GM18498 (cell line): ENCODE measurements around the gene ETS1.
A peak's percentile ranks its signal among the peaks of the same experiment; 100 is the strongest.

Experiments
- ATAC-seq: cut with Tn5 transposase; IDR thresholded peaks from one replicate; pipeline ENCODE4 v1.9.1; 2021; ENCODE audit warnings: mild to moderate bottlenecking, moderate library complexity; ENCODE audit not compliant: unreplicated experiment

ETS1 gene

DNA sequence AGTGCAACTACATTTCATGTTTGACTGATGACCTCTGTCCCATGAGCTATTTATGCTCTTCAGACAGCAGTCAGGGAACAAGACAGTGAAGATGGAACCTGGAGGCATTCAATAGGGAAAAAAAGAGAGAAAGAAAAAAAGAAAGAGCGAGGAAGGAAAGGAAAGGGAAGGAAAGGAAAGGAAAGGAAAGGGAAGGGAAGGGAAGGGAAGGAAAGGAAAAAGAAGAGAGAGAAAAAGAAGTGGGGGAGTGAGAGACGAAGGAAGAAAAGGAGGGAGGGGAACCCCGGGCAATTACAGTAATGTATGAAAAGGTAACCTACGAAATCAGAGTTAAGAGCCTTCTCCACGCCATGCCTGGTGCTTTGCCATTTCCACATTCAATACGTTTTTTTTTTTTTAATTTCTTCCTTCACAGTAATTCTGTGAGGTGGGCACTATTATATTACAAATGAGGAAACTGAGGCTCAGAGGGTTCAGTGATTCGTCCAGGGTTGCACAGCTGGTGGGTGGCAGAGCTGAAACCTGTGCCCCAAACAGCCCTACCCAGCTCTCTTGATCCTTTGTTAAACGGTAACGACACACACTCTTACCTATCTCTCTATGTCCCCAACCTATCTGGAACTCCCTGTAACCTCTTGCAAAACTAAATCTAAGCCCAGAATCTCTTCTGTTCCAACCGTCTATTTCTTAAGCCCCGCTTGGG lies 39.3 kb downstream of the ETS1 start:
- no peak for ATAC-seq

DNA sequence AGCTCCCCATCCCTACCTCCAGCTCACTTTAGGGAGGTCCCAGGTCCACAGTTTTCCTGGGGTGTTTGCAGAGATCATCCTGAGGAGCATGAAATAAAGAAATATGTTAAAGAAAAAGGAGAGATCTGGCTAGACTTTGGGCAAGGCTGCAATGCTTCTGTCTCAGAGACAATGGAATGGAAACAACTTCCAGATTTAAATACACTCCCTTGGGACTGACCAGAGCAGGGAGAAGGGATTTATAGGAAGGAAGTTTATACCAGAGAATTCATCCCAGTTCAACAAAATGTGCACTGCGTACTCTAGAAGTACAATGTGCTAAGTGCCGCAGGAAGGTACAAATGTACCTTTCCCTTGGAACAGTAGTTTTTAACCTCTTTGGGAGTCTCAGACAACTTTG lies 40.4 kb downstream of the ETS1 start:
- no peak for ATAC-seq

DNA sequence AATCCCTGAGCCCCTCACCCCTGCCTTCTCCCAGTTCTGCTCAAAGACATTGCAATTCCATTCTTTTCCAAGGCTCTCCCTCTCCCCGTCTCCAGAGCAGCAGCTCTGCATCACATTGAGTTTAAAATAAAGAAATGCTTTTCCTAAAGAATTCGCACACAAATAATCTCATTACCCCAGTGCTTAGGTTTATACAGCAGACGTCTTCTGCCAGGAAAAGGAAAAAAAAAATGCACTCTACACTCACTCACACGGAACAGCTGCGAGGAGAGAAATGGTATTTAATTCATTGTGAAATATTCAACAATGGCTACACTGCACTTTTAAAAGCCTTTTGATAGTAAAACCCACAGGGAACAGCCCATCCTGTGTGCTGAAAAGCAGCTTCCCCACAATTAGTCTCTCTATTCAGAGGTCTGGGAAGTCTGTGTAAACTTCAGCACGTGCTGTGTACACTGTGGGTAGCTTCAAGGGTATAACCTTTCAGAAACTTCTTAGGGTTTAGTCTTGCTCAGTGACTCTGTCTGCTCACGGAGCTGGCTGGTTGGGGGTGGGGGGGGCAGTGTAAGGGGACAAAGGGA lies 42.8 kb downstream of the ETS1 start:
- ATAC-seq: no peak

DNA sequence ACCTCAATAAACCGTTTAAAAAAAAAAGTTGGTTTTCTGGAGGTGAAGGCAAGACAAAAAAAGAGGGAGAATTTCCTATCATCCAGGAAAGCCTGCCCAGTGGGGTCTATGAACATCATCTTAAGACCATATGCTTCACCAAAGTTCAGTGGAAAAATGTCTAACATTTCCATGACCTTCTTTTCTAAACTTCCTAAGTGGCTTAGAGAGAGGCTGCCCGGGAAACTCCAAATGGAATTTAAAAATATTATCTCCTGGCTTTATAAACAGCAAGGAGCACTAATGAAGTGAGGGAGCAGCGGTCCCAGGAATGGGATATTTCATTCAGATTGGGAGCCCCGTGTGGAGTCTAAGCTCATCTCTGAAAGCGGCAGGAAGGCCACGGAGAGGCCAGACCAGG lies 46.9 kb downstream of the ETS1 start:
- ATAC-seq: no peak

DNA sequence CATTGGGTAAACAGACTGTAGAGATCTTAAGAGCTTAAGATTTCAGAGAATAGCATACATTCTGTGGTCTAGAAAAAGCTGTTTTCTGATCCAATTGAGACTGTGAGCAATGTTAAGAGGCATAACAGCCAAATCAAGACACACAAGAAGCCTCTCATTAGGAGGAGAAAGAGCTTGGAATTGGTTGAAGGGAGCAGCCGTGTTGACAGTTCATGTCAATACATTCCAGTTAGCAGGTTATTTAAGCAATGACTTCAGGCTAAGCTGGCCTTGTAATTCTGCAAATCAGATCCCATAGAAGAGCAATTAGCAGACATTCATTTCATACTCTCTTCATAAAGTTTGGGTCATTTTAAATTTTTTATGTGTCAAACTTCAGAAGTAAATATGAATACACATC lies 50.9 kb downstream of the ETS1 start:
- no peak for ATAC-seq

DNA sequence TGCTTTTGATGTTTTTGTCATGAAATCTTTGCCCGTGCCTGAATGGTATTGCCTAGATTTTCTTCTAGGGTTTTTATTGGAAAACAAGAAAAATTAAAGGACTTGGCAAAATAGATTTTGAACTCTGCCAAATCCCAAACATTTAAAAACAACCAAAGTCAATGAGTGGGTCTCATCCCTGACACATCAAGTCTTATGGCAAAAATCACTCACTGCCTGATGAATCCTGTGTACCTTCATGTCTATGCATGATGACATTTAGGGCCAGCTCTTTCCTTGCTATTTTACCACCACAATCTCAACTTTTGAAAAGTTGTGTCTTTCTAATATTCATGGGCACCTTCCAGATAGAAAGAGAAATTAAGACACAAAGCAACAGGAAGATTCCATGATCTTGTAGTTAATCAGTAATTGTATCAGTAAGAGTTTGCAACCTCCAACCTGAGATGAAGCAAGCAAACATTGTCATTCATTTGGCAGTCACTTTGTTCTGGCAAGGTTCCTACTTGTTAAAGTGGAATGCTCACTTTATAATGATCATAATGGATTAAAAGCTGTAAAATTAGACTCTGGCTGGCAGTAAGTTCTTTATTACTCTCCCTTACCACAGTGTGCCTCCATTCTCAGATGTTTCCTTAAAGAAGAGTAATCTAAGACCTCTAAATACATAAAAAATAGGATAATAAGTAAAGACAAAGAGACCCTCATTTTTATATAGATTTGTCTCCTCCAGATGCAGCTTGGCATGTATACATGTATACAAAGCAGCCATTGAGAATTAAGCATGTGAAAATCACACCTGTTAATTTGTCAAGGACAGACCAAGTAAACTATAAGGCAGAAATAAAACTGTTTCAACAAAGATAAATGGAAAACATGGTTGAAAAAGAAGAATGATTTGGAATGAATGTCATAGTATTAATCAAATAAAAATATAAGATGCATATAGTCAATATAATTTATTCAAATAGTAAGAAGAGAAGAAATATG lies 51.6 kb downstream of the ETS1 start:
- ATAC-seq: no peak

DNA sequence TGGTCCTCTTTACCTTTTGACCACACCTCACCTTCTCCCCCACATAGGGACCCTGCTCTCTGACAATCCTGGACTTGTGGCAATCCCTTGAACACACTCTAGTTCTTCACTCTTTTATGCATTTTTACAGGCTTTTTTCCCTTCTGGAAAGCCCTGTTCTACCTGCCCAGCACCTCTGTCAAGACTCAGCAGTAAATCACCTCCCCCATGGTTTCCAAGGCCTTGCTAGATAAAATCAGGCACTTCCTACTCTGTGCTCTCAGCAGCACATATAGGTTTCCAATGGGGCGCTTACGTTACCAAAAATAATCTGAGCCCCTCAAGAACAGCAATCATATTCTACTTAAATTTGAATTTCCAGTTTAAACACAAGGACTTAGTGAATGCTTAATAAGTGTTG lies 53.9 kb downstream of the ETS1 start:
- no peak for ATAC-seq

DNA sequence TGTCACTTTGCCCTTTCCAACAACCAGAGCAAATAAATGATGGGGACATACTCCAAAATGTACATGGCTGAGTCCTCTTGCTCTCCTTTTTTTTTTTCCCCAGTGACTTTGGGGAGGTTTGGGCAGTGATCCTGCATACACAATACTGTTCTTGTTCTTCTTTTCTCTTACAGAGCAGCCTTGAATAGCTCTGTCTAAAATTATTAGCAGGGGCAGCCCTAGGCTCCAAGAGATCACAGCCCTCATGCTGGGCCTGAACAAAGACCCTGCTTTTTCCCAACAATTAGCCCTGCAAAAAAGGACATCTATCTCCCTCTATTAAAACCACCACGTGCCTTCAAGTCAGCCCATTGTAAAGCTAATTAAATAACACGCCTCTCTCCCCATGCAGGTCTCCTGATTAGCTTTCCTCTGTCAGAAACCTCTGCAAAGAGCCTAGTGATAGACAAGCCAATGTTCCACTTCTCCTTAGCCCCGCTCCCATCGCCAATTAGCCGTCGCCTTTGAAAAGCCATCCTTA lies 54.7 kb downstream of the ETS1 start:
- no peak for ATAC-seq

DNA sequence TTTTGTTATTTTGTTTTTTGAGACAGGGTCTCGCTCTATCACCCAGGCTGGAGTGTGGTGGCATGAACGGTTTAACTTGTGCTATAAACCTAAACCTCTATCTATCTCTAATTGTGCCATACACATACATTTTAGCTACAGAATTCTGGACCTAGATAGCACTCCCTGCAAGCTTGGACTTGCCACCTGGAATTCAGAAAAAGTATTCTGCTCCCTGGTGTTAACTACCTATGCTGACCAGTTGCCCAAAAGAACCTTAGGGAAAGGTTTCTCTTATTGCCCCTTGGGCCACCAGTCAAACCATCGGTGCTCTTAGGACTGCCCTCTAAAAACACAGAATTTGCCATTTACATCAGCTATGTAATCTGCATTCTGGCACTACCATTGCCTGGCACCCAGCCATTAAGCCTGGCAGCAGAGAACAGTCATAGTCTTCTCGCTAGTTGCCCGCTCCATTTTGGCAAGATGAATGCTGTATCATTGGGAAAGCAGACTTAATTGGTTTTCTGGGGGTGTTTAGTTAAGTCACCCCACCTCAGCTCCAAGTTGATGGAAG lies 55.3 kb downstream of the ETS1 start:
- ATAC-seq: no peak

DNA sequence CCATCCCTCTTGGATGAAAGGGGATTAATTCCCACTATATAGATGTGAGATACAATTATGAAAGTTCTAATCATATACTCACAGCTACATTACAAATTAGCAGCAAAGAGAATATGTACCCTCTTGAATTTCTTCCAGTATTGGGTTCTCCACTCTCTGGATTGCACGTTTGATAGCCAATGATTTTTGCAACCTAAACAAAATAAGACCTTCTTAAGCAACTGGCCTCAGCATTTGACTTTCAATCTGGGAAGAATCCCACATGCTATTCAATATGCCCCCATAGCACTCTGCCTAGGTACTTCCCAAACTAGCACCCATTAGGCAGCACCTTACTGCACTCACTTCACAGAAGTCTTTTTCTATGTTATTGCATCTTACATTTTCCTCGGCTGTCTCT lies 55.8 kb downstream of the ETS1 start:
- no peak for ATAC-seq

DNA sequence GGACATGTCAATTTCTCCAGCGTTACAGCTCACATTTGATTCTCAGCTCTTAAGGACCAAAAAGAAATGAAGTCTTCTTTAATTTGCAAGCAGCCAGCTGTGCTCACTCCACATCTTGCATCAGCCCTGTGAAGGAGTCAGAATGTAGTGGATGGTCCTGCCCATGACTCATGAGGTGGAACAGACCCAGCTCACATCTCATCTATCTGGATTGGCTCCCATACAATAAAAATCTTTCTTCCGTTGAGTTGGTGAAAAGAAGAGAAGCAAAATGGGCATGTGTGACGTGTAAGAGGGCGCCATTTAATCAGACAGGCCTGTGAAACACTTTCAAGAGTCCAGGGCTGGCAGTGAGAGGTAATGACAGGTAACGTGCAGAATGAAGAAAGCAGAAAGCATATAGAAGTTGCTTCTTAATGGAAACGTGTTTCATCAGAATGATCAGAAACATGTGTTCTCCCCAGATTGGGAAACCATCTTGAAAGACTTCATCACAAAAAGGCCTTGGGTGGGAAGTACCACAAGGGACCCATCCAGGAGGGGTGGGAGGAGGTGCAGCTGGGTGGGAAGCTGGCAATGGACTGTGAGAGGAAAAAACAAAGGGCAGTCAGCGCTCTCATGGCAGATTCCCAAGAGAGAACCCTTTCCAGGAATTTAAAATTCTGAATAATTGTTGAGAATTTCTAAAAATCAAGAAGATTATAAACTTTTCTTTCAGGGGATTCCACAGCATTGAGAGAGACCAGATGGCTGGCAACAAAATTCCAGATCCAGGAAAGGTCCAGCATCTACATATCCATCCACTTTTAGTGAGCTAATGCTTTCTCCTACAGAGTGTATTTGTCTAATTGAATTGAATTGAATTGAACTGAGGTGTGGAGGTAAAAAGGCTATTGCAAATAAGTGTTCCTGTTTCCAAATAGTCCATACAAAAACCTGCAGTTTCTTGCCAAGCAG lies 57.0 kb downstream of the ETS1 start:
- no peak for ATAC-seq

DNA sequence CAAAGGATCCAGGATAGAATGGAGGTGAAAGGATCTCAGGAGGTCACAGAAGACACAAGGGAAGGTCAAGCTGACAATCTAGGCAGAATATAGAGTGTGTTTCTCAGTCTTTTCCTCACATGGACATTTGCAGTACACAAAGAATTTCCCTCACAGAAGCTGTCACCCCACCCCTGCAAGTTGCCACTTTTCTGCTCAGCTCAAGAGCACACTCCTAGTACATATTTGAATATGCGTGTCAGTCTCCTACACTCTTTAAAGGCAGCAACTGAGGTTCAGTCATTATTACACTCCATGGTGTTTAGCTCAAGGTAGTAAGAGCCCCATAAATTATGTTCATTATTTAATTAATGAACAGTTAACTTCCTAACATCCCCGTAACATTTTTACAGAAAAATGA lies 59.1 kb downstream of the ETS1 start:
- no peak for ATAC-seq

DNA sequence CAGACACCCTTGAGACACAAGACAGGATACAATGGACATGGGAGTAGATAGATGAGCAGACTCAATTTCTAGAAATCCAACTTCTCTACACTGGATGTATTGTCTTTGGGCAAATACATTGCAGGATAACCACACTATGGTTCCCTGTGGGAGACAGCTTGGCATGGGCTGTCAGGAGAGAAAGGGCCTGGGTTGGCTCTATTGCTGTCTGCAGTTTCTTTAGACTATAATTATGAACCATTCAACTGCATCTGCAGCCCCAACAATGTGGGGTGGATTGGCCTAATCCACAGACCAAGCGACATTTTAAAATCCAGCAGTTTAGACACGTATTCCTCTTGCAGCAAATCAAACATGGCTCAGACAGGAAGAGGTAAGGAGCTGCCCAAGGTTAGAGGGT lies 60.3 kb downstream of the ETS1 start:
- no peak for ATAC-seq

DNA sequence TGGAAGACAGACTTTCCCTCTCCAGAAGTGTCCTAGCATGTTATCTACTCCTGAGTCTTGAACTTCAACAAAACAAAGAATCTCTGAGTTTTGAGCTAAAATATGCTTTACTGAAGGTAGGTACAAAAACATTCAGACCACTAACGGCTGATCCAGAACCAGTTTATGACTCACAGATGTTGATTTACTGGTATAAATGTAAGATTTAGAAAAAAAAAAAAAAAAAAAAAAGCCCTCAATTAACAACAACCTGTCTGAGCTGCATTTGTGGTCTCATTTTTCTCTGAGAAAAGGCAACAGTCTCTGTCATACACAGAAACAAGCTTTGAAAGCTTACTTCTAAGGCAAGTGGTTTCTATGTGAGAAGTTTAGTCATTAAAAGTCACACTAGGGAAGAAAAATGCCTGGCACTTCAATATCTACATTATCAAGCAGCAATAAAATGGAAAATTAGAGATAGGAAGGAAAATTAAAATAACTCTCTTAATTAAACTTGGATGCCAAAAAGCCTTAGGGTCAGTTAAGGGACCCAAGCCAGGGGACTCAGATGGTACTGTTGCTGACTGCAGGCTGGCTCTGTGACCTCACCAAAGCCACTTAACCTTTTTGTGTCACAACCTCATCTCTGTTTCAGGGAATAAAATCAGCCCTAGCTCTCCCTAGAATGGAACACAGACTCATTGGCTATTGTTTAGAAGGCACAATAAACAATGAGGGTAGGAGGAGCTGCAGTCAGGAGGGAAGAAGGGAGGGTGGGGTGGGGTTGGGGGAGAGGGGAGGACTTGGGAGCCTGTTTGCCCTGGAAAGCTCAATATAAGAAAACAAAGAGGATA lies 61.7 kb downstream of the ETS1 start:
- ATAC-seq: no peak

DNA sequence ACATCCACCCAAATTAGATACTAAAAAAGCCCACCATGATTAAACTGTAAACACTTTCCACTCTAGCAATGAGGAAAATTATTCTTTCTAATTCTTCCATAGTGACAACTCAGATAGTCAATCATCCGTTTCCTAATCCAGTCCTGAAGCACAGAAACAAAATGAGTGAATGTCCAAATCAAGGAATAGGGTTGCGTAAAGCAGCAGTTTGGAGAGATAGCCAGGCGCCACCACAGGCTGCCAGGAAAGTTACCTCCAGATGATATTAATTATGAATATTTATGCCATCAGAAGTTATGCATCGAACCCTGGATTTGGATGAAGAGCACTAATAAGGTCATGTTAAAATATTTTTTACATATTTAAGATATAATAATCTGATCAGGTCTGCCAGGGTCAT lies 63.2 kb downstream of the ETS1 start:
- ATAC-seq: no peak

DNA sequence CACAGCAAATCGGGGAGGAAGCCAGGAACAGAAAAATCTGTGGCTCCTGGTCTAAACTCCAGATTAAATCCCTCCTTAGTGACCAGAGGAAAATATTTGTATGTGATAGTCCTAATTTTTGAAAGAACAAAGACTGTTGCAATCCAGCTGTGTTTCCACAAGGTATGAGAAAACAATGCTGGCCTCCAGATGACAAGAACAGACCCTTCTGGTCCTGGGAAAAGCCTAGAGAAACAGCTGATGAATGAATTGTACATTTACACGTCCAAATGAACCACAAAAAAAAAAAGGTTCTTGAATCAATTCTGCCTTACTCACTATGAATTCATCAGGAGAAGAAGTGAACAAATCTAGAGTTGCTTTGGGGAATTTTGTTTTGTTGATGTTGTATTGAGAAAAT lies 63.7 kb downstream of the ETS1 start:
- ATAC-seq: no peak

DNA sequence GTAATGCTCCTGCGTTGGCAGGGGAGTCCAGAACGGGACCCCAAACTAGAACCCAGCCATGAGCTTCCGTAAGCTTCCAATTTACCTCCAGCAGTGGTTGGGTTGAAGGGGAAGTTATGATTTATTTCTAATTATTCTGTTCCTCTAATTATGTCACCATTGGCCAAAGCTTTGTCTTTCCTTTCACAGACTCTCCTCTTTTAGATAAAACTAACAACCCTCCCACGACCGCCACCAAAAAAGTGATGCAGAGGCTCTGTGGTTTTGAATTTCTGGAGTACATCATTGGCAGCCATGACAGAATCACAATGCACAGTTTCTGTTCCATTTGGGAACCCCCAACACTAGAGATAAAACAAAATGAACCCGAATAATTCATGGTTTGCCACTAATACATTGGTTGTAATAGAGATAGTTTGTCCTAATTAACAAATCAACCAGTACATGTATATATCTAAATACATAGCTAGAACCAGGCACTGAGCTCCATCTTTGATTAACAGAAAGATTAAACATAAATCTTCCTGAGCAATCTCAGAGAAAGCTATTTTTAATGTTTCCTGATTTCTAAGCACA lies 64.3 kb downstream of the ETS1 start:
- ATAC-seq: no peak

DNA sequence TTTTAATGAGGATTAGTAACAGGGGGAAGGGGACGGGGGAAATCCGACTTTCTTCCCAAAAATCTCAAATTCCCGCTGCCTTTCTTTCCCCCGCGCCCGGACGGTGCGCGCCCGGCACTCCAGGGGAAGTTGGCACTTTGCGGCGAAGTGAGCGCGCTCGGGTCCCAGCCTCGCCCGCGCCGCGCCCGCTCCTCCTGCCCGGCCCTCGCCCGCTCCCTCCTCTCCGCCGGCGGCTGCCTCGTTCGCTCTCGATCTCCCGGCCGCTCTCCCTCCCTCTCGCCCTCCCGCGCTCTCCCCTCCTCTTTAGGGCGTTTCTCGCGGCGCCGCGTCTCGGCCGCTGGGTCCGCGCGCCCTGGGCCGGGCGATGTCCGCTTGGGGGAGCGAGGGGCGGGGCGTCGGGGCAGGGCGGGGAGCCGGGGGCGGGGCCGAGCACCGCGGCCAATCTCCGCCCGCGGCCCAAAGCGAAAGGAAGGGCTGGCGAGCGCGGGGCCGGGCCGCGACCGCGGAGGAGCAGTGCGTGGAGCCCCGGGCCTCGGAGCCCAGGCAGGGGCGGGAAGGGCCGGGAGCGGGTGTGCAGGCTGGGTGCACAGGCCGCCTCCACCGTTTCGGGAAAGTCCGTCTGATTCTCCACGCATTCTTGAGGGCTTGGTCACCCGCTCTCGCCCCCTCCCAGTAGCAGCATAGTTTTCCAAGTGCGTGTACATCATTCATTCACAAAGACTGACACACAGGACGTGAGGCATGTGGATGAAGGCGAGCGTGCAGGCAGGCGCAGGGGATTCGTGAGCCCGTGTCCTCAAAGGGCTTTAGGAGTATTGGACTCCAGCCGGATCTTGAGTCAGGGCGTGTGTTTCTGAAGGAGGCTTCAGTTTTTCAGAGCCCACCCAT lies 65.1 kb downstream of the ETS1 start:
- ATAC-seq: peak; percentile 85
